HL-60 (cell line): ENCODE results near the gene SPOUT1.

ENCODE experiments used
- GABPA ChIP-seq: IDR thresholded peaks from 2 replicates; pipeline ENCODE4 v1.6.1; 2012; ENCODE audit warnings: low read depth
- TF ChIP-seq, protein P1 (sequence below): IDR thresholded peaks from one replicate; pipeline ENCODE4 v1.5.1; 2011; ENCODE audit warnings: low read length, control low read depth, inconsistent platforms; ENCODE audit not compliant: insufficient read depth
- TF ChIP-seq, protein P2 (sequence below): IDR thresholded peaks from 2 replicates; pipeline ENCODE4 v1.6.1; 2012; ENCODE audit warnings: low read depth; ENCODE audit not compliant: insufficient replicate concordance

DNA sequence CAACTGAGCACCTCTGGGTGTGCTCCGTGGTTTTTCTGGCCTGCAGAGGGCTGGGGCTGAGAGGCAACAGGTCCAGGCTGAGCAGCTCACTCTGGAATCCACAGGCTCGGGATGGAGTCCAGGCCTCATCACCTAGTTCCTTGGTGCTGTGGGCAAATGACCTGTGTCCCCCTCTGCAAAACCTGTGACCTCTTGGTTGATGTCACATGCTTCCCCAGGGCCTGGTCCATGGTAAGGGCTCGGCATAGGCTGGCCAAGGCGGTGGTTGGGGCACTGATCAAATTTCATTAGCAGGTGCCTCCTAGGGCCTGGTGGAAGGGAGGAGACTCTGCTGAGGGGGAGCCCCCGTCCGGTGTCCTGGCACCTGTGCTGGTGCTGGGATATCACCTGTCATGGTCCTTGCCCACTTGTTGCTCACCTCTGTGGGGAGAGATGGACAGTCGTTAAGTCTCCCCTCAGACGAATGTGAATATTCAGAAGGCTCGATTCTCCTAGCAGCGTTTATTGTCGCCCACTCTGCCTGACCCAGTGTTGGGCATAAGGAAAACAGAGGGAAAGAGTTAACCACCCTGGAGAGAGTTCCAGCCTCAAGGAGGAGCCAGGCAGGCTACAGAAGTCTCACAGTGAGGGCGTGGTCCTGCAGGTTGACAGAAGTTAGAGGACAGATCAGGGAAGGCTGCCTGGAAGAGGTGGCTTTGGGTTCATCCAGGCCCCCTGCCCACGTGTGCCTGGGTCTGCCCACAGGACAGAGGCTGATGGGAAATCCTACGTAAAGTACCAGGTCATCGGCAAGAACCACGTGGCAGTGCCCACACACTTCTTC, 7.8 kb downstream of the SPOUT1 start:
- TF ChIP-seq, protein P1, sequence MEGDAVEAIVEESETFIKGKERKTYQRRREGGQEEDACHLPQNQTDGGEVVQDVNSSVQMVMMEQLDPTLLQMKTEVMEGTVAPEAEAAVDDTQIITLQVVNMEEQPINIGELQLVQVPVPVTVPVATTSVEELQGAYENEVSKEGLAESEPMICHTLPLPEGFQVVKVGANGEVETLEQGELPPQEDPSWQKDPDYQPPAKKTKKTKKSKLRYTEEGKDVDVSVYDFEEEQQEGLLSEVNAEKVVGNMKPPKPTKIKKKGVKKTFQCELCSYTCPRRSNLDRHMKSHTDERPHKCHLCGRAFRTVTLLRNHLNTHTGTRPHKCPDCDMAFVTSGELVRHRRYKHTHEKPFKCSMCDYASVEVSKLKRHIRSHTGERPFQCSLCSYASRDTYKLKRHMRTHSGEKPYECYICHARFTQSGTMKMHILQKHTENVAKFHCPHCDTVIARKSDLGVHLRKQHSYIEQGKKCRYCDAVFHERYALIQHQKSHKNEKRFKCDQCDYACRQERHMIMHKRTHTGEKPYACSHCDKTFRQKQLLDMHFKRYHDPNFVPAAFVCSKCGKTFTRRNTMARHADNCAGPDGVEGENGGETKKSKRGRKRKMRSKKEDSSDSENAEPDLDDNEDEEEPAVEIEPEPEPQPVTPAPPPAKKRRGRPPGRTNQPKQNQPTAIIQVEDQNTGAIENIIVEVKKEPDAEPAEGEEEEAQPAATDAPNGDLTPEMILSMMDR = no peak
- TF ChIP-seq, protein P2, sequence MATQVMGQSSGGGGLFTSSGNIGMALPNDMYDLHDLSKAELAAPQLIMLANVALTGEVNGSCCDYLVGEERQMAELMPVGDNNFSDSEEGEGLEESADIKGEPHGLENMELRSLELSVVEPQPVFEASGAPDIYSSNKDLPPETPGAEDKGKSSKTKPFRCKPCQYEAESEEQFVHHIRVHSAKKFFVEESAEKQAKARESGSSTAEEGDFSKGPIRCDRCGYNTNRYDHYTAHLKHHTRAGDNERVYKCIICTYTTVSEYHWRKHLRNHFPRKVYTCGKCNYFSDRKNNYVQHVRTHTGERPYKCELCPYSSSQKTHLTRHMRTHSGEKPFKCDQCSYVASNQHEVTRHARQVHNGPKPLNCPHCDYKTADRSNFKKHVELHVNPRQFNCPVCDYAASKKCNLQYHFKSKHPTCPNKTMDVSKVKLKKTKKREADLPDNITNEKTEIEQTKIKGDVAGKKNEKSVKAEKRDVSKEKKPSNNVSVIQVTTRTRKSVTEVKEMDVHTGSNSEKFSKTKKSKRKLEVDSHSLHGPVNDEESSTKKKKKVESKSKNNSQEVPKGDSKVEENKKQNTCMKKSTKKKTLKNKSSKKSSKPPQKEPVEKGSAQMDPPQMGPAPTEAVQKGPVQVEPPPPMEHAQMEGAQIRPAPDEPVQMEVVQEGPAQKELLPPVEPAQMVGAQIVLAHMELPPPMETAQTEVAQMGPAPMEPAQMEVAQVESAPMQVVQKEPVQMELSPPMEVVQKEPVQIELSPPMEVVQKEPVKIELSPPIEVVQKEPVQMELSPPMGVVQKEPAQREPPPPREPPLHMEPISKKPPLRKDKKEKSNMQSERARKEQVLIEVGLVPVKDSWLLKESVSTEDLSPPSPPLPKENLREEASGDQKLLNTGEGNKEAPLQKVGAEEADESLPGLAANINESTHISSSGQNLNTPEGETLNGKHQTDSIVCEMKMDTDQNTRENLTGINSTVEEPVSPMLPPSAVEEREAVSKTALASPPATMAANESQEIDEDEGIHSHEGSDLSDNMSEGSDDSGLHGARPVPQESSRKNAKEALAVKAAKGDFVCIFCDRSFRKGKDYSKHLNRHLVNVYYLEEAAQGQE = no peak
- no peak for TF ChIP-seq GABPA
